HG02610 (cell line): ENCODE measurements around the gene ZNF514.
A peak's percentile ranks its signal among the peaks of the same experiment; 100 is the strongest.
"Not testable (repeated sequence)": the region's sequence is repeated elsewhere in the genome, so short reads cannot be mapped to it uniquely, and the experiment has no call there.

Experiments
- ATAC-seq: cut with Tn5 transposase; IDR thresholded peaks from one replicate; pipeline ENCODE4 v1.9.1; 2021; ENCODE audit warnings: mild to moderate bottlenecking, moderate library complexity; ENCODE audit not compliant: unreplicated experiment

ZNF514 gene

DNA sequence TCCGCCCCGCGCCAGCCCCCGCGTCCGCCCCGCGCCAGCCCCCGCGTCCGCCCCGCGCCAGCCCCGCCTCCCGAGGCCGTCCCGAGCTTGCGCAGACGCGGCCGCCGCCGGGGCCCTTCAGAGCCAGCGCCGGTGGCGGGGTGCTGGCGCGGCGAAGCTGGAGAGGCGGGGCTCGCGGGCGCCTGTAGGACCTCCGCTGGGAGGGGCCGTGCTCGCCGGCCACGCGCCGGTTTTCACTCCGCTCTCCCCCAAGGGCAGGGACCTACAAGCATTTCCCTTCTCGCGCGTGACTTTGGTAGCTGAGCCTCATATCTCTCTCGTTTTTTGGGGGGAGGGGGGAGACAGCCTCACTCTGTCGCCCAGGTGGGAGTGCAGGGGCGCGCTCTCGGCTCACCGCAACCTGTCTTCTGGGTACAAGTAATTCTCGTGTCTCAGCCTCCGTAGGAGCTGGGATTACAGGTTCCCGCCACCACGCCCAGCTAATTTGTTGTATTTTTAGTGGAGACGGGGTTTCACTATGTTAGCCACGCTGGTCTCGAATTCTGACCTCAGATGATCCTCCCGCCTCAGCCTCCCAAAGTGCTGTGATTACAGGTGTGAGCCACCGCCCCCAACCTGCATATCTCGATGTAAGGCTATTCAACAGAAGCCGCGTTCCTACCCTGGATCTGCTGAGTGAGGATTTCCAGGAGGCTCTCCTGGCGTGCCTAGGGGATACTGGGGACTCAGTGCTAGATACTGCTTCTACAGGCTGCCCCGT lies at the start of gene ZNF514:
Gene ZNF514, minus strand, starts transcription at position 159 of the 760 bp plus-strand sequence. CDS start 6,595 bp downstream, outside the sequence.
- ATAC-seq, result peak; percentile 83

DNA sequence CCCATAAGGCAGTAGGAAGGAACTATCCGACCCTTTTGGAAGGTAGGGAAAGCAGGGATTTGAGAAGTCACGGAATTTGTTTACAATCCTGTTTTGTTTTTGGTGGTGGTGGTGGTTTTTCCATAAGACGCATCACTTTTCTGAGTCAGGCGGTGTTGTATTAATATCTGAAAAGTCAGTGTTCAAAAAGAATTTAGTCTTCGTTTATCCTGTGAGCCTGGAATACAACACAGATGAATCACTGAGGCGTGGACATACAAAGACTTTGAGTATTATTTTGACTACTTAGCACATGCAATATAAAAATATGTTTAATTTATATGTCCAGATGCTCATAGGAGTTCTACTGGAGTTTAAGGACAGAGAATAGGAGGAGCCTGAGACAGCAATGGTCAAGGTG lies 48.5 kb upstream of the ZNF514 start:
- ATAC-seq, result no peak

DNA sequence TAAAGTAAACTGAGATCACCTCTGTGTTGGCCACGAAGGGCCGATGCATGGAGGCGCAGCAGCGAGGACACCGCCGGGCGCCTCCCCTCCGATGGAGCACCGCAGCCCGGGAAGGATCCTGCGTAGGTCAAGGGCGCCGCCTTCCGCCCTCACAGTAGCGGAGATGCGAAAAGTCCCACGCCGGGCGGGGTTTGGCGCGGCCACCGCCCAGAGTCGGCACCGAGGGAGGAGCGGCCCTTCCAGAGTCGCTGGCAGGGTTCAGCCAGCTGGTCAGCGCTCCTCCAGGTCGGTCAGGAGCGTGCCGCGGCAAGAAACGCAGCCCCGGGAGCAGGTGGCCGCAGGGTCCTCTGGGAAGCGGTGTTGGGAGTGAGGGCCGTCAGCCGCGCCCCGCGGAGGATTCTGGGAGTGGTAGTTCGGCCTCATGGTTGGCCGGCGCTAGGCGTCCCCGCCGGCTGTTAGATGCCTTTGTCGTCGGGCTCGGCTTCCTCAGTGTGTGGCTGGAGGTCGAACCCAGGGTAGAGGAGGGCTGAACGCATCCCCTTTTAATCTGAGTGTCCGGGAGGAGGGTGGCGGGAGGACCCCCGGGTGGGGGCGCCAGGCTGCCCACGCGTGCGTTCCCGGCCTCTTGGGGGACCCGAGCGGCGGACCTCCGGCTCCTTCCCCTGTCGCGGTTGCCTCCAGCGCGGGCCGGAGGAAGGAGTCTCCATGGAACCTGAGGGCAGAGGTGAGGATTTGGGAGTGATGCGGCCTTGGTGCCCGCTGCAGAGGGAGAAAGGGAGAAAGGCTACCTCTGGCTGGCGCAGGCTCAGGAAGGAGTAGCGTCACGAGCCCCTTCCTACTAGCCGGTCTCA lies 47.7 kb upstream of the ZNF514 start, which contains the start of gene ZNF892:
Gene ZNF892, plus strand, starts transcription at position 411 of the 851 bp plus-strand sequence. Its CDS starts 295 bp downstream, at position 706.
- ATAC-seq, result peak; percentile 95

DNA sequence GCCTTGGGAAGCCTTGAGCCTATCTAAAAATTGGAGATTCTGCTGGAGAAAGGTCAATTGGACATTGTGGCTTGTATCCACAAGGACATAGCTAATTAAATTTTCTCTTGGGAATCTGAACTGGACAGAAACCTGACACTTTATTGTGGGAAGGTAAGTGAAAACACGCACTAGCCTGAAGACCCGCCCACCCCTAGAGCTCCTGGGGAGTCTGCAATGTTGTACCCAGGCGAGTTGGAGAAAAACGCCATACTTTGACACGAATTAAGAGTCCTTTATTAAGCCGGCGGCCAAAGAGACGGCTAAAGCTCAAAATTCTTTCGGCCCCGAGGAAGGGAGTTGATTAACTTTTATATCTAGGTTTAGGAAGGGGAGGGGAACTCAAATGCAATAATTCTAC lies 46.4 kb upstream of the ZNF514 start:
- ATAC-seq, result no peak

DNA sequence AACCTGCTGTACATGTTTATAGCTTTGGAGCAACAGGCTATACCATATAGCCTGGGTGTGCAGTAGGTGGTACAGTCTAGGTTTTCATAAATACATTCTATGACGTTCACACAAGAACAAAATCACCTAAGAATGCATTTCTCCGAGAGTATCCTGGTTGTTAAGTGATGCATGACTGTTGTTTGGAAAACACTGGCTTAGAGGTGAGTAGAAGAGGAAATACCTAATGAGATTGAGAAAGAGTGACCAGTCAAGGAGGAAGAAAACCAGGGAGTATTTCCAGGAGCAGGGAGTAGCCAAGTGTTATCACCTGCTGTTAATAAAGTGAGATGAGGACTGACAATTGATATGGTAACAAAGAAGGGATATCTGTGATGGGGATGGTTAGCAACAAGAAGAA lies 44.7 kb upstream of the ZNF514 start:
- no peak for ATAC-seq

DNA sequence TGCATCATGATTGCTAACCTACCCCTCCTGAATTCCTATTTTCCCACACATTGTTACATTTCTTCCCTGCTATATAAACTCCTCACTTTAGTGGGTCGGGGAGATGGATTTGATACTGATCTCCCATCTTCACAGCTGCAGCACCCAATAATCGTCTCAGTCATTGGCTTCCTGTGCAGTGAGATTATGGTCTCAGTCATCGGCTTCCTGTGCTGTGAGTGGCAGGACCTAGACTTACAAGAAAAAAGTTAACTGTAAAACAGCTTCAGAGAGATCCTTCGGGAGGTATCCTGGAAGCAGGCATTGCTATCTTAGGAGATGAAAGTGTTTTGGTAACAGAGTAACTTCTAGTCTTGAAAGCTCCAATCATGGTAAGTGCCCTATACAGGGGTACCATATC lies 44.3 kb upstream of the ZNF514 start:
- ATAC-seq, result no peak

DNA sequence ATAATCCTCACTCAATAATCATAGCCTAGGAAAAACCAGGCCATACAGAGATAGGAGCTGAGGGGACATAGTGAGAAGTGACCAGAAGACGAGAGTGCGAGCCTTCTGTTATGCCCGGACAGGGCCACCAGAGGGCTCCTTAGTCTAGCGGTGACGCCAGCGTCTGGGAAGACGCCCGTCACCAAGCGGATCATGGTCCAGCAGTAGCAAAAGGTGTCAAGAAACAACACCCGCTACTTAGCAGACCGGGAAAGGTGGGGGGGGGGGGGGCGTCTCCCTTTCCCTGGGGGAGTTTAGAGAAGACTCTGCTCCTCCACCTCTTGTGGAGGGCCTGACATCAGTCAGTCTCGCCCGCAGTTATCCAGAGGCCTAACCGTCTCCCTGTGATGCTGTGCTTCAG lies 33.3 kb upstream of the ZNF514 start:
- not testable (repeated sequence) for ATAC-seq

DNA sequence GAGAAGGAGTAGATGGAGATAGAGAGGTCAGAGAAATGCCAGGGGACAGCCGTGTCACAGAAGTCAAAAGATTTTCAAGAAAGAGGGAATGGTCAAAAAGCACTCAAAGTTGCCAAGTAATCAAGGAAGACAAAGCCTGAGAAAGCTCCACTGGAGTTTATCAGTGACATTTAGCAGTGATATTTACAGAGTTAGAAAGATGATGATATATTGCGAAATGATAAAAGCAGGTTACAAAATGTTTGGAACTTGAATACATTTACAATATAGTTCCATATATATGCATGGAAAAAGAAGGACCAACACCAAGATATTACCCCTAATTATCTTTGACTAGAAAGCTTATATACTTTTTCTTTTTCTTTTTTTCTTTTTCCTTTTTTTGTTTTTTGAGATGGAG lies 26.3 kb upstream of the ZNF514 start:
- no peak for ATAC-seq

DNA sequence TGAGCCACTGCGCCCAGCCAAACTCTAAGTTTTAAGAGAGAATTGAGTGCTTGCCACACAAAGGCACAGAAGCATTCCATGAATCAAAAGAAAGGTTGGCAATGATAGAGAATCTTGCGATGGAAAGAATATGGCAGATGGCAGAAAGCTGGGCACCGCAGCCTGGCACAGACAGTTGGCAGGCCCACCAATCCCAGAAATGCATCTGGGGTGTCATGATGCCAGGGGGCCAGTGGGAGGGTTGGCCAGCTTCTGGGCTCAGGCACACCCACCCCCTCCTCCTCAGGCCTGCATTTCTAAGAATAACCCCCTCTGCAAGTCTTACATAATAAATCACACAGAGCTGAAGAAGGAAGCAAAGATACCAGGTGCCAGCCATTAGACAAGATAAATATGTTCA lies 25.5 kb upstream of the ZNF514 start:
- ATAC-seq, result no peak

DNA sequence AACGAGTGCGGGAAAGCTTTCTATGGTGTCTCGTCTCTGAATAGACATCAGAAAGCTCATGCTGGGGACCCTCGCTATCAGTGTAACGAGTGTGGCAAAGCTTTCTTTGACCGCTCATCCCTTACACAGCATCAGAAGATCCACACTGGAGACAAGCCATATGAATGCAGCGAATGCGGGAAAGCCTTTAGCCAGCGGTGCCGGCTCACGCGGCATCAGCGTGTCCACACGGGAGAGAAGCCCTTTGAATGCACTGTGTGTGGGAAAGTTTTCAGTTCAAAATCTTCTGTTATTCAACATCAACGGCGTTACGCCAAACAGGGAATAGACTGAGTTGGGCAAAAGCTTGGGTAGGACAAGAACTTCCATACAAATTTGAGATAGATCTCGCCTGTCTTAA lies 22.1 kb upstream of the ZNF514 start:
- ATAC-seq, result no peak

DNA sequence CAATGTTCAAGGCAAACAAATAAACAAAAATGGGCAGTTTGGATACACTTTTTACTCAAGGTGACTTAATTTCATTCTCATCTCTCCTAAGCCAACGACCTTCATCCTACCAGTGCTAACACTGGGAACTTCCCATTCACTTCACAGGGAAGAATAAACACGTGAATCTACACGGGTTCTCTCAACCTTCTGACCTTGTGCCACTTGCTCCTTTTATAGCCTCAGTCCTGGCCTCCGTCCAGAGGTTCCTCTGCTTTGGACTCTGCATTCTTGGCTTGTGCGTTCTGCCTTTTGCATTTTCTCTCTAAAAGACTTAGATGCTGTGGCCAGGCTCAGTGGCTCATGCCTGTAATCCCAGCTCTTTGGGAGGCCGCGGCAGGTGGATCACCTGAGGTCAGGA lies 19.8 kb upstream of the ZNF514 start:
- ATAC-seq, result no peak

DNA sequence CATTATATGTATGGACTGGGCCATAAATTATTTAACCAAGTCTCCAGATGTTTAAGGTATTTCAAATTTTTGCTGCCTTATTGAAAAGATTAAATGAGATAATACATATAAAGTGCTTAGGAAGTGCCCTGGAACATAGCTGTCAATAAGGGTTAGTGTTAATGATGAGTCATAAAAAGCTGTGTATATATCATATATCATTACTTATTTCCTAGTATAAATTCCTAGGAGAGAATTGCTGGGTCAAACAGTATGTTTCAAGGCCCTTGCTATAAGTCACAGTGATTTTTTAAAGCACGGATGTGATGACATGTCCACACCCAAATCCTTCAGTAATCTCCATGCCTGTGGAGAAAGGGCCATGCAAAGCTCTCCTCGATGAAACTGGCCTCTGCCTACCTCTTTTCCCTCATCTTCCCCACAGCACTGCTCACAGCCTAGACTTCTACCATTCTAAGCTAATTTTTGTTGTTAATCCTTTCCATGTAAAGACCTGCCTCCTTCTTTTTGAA lies 14.4 kb upstream of the ZNF514 start:
- no peak for ATAC-seq

DNA sequence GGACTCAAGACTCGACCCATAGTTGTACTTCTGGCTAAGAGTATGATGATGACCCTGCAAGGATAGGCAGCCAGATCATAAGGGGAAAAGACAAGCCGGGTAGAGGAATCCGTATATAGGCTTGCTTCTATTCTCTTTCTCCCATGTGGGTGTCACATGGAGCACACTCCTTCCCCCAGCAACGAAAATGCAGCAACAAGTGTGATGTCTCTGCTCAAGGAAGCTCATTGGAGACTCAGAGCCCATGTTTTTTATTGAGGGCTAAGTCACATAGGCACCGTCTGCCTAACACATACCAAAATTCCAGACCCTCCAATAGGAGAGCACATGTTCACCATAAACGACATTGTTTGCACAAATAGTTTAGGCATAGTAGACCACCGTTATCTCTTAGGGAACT lies 12.3 kb upstream of the ZNF514 start:
- ATAC-seq, result no peak

DNA sequence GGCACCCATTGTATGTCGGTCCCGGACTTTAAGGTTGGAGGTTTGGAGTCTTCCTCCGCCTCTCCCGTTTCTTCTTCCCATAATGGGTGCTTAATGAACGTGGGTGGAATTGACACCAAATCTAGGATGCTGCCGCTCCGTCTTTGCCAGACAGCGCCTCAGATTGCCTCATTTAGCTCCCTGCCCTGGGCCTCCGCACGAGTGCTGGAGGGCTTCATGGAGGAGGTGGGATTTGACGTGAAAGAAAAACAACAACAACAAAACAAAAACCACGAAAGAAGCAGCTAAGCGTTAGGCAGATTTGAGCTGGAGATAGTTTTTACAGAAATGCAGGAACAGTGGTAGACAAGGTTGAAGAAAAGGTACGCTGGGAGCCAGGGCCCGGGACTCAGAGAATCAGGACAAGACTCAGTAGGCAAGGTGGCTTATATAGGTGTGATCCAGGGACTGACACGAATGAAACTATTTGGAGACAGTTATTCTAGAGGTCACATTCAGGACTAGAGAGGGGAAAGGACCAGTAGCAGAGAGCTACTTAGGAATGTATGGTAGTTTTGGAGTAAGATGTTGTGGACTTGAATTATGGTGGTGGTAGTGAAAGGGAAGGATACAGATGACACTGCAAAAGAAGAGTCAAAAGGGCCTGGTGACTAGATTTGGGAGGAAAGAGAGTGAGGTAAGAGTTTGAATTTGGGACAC lies 6.6 kb upstream of the ZNF514 start:
- ATAC-seq, result peak; percentile 8

DNA sequence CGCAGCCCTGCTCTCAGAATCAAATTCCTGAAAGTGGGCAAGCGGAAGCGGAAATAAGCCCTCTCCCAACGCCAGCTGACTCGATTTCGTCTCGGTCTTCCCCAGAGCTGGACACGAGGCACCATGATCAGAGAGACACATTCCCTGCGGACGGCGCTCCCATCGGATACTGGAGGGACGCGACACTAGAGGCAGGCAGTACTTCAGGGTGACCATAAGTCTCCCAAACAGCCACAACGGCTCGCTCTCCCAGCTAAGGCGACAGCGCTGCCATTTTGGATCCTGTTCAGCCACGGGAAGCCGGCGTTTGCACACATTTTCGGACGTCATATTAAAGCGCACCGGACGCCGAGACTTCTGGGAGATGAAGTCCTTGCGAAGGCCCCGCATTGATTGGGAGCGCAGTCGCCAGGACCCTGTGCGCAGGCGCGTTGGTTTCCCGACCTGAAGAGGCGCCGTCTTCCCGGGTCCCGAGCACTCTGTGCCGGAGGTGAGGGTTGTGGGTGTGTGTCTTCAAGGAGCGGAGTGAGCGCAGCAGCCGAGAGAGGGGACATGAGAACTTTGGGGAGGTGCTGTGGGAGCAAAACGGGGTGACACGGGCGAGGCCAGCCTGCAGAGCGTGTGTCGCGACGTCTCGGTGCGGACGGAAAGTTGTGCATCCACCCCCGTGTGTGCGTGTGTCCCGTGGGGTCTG lies 5.9 kb upstream of the ZNF514 start, which contains the start of gene ZNF2:
Gene ZNF2, plus strand, starts transcription at position 439 of the 694 bp plus-strand sequence. CDS start 10,418 bp downstream, outside the sequence.
- peak; percentile 95 for ATAC-seq

DNA sequence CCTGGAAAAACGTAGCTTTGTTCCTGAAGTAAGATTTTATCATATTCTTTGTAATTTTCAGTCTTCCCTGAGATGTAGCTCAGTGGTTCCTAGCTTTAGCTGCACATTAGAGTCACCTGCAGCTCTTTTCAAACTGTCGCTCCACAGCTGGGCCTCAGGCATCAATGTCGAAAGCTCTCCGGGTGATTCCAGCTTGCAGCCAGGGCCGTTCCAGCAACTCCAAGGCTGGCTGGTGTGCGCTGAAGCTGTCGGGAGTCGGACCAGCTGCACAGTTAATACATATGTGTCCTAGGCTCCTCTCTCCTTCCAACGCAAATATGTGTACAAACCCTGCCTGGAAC lies 5.4 kb upstream of the ZNF514 start:
- peak; percentile 14 for ATAC-seq

DNA sequence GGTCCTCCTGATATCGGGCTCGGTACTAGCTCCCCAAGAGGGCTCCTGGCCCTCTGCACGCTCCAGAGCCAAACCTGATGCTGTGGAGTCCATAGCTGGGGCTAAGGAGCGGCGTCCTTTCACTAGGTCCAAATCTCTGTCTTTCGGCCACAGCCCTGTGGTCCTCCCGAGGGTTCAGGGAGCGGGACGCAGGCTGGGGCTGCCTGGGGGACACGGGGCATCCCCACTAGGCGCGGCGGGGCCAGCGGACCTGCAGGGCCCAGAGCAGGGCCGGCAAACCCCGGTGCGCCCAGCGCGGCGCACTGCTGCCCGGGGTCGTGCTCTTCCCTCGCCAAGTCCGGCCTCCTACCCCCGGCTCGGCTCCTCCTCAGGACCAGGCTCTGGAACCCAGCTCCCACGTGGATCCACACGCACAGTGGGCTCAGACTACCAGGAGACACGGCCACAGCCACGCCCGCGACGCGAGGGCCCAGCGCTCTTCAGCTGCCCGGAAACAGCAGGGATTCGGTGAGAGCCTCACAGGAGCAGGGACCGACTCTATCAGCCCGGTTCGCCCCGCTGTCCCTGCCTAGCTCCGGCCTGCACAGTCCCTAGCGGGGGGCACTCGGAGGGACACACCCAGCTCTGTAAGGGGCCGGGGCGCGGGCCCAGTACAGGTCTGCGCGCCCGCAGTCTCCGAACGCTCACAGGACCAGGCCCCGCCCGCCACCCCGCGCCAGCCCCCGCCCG lies 593 bp downstream of the ZNF514 start:
- peak; percentile 41 for ATAC-seq

DNA sequence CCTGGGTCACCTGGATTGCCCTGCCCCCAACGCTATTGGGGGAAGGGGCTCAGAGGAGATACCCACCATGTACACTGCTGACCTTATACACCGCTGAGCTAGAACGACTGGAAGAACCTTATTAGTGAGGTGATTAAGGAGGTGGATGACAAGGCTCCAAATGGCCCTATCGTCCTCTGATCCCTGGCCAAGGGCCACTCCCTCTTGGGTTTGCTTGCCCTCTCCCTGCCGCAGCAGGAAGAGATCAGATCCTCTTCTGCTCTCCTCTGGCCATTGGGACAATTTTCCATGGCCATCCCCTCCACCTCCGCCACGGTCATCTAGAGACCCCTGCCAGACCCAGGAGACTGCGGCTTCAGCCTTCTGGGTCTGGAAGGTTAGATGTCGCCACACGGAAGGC lies 1.2 kb downstream of the ZNF514 start:
- ATAC-seq, result no peak

DNA sequence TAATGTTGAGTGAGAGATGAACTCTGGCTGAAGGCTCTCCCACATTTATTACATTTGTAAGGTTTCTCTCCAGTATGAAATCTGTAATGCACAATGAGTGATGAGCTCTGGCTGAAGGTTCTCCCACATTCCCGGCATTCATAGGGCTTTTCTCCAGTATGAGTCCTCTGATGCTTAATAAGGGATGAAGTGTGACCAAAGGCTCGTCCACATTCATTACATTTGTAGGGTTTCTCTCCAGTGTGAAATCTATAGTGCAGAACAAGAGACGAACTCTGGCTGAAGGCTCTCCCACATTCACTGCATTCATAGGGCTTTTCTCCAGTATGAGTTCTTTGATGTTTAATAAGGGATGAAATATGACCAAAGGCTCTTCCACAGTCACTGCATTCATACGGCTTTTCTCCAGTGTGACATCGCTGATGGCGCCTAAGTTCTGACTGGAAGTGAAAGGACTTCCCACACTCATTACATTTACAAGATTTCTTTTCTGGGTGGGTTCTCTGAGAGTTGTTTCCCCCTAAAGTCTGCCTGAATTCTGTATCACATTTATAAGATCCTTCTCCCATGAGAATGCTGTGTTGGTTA lies 10.2 kb downstream of the ZNF514 start:
- ATAC-seq, result no peak

DNA sequence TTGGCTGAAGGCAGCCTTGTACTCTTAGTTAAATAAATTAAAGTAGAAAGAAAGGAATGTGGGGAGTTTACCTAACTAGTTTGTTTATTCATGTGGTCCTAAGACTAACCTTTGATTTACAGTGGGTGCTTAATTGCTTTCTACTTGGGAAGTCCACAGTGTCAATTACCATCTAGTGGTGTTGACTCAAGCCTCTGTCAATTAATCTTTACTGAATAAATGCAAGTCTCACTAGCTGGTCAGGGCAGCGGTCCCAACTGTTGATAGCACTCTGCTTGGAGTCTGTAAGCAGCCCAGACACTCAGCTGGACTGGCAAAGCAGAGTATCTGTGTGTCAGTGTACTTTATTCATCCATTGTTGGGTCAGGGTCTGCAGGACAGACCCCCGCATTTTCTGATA lies 15.8 kb downstream of the ZNF514 start:
- ATAC-seq, result no peak
